Measurements from ENCODE around the gene ZNF587. TPM values are rescaled to one million over a fixed set of nuclear protein-coding genes. Genes with fewer than 3 reads are reported as not detected.

The ZNF587 gene
- total and polyA plus RNA-seq, 2 experiments from 2014 or later: 8.8 to 36.8 TPM

GRCh38 chr19:57813919-57814504, 35.6 kb upstream of the ZNF587 start:
- WGBS (ENCODE audit: low lambda C conversion rate, missing lambda C conversion rate): 8% methylated on average over 13 of the region's 13 CpGs
- Histone ChIP-seq H3K36me3 (replicated peaks; ENCODE audit: insufficient read depth, low read depth) (no peaks in the 10 kb centered on the region), H3K4me2 (peak overlapping the region; percentile 76), H4K20me1 (ENCODE audit: insufficient read depth, poor library complexity, severe bottlenecking) (no peaks in the 10 kb centered on the region), H2AFZ (peak overlapping the region; percentile 45), H3K4me1 (ENCODE audit: insufficient read depth) (peaks cover 29% of the 10 kb centered on the region), H3K27ac (peak overlapping the region; percentile 90), H3K9me3 (ENCODE audit: low read depth) (no peaks in the 10 kb centered on the region), H3K79me2 (peaks cover 50% of the 10 kb centered on the region), H3K4me3 (peak overlapping the region; percentile 70), H3K9me2 (replicated peaks; ENCODE audit: insufficient read depth) (no peaks in the 10 kb centered on the region), H3K27me3 (no peaks in the 10 kb centered on the region)
- TF ChIP-seq CTCF (IDR thresholded peaks at IDR 0.05; ENCODE audit: poor library complexity): no peak
- TF ChIP-seq EZH2 (IDR thresholded peaks at IDR 0.05; ENCODE audit: borderline replicate concordance): no peak
- no peak for TF ChIP-seq EZH2phosphoT487 (IDR thresholded peaks at IDR 0.05; ENCODE audit: low read depth, severe bottlenecking, unreplicated experiment)
- DNase-seq (ENCODE audit: low spot score): peak; percentile 62

- Histone ChIP-seq H3K4me2 (peak within 1 kb of the TSS; percentile 76), H4K20me1 (ENCODE audit: insufficient read depth, poor library complexity, severe bottlenecking) (no peaks in the 10 kb centered on the region), H2AFZ (peak within 1 kb of the TSS; percentile 45), H3K9me3 (ENCODE audit: low read depth) (no peaks in the 10 kb centered on the region), H3K27ac (peak within 1 kb of the TSS; percentile 90), H3K36me3 (replicated peaks; ENCODE audit: insufficient read depth, low read depth) (no peaks in the 10 kb centered on the region), H3K27me3 (no peaks in the 10 kb centered on the region), H3K79me2 (peaks cover 44% of the 10 kb centered on the region), H3K4me3 (peak within 1 kb of the TSS; percentile 70), H3K4me1 (ENCODE audit: insufficient read depth) (peaks cover 29% of the 10 kb centered on the region), H3K9me2 (replicated peaks; ENCODE audit: insufficient read depth) (no peaks in the 10 kb centered on the region)
- DNase-seq (ENCODE audit: low spot score): peak; percentile 94
- WGBS (ENCODE audit: low lambda C conversion rate, missing lambda C conversion rate): 3% methylated on average over 50 of the region's 50 CpGs
- no peak for TF ChIP-seq EZH2 (IDR thresholded peaks at IDR 0.05; ENCODE audit: borderline replicate concordance)
These were observed 35.0 kb upstream of the ZNF587 start, which contains the start of gene ZNF552 for GRCh38 chr19:57814505-57815246. TSS of gene ZNF552 (minus strand) at chr19:57814913. CDS start at chr19:57814743, 170 bp downstream.

- no peaks in the 10 kb centered on the region for H3K9me2 ChIP-seq (replicated peaks; ENCODE audit: insufficient read depth)
- peaks cover 21% of the 10 kb centered on the region for H3K4me1 ChIP-seq (ENCODE audit: insufficient read depth)
- H3K79me2 ChIP-seq: peaks cover 48% of the 10 kb centered on the region
- peak overlapping the region; percentile 74 for H3K27ac ChIP-seq
- H3K27me3 ChIP-seq: no peaks in the 10 kb centered on the region
- H3K4me2 ChIP-seq: peak overlapping the region; percentile 76
- H3K9me3 ChIP-seq (ENCODE audit: low read depth): no peaks in the 10 kb centered on the region
- no peak overlapping the region for H2AFZ ChIP-seq
- 70% methylated on average over 17 of the region's 17 CpGs for WGBS (ENCODE audit: low lambda C conversion rate, missing lambda C conversion rate)
- H3K36me3 ChIP-seq (replicated peaks; ENCODE audit: insufficient read depth, low read depth): no peaks in the 10 kb centered on the region
- no peaks in the 10 kb centered on the region for H4K20me1 ChIP-seq (ENCODE audit: insufficient read depth, poor library complexity, severe bottlenecking)
- no peak for DNase-seq (ENCODE audit: low spot score)
- TF ChIP-seq EZH2phosphoT487 (IDR thresholded peaks at IDR 0.05; ENCODE audit: low read depth, severe bottlenecking, unreplicated experiment) (no peak), EZH2 (IDR thresholded peaks at IDR 0.05; ENCODE audit: borderline replicate concordance) (no peak), CTCF (IDR thresholded peaks at IDR 0.05; ENCODE audit: poor library complexity) (no peak)
- no peak overlapping the region for H3K4me3 ChIP-seq
These were observed 34.2 kb upstream of the ZNF587 start for GRCh38 chr19:57815247-57816075.
